NT2/D1 (cell line): ENCODE results near the gene PRICKLE3.
"Not testable (repeated sequence)": the region's sequence is repeated elsewhere in the genome, so short reads cannot be mapped to it uniquely, and the experiment has no call there.

Experiments
- DNase-seq: peaks from one replicate; pipeline ENCODE4 v3.0.0-alpha.2; 2011; ENCODE audit warnings: low read depth, low spot score
- H3K27me3 ChIP-seq: 2 replicates; pipeline ENCODE4 v1.6.0; 2011; ENCODE audit warnings: mild to moderate bottlenecking; ENCODE audit not compliant: insufficient read length, insufficient read depth
- H3K36me3 ChIP-seq: 2 replicates; pipeline ENCODE4 v1.6.1; 2011; ENCODE audit warnings: mild to moderate bottlenecking, low read length, mixed read lengths; ENCODE audit not compliant: insufficient read depth, insufficient read length
- H3K4me1 ChIP-seq: 2 replicates; pipeline ENCODE4 v1.5.1; 2011; ENCODE audit not compliant: insufficient read depth, insufficient read length
- H3K4me3 ChIP-seq: 2 replicates; pipeline ENCODE4 v1.5.1; 2011; ENCODE audit warnings: low read depth; ENCODE audit not compliant: insufficient read length
- H3K9ac ChIP-seq: 2 replicates; pipeline ENCODE4 v1.6.0; 2011; ENCODE audit warnings: low read depth; ENCODE audit not compliant: insufficient read length
- H3K9me3 ChIP-seq: 2 replicates; pipeline ENCODE4 v1.5.1; 2011; ENCODE audit warnings: mild to moderate bottlenecking, low read length; ENCODE audit not compliant: insufficient read depth
- SUZ12 ChIP-seq: IDR thresholded peaks from 2 replicates; pipeline ENCODE4 v1.6.1; 2011; ENCODE audit not compliant: insufficient read length, insufficient read depth; ENCODE audit errors: extremely low read depth
- YY1 ChIP-seq: IDR thresholded peaks from 2 replicates; pipeline ENCODE4 v1.6.1; 2011; ENCODE audit not compliant: insufficient read length, insufficient read depth
- ZNF274 ChIP-seq: IDR thresholded peaks from 2 replicates; pipeline ENCODE4 v1.6.1; 2011; ENCODE audit warnings: mild to moderate bottlenecking, low read depth, low read length

PRICKLE3 gene

GRCh38 chrX:49177873-49178480, 8.2 kb downstream of the PRICKLE3 start:
- no peaks in the 10 kb centered on the region for H3K9me3 ChIP-seq
- H3K27me3 ChIP-seq = no peaks in the 10 kb centered on the region
- peaks cover 80% of the 10 kb centered on the region for H3K36me3 ChIP-seq
- no peak for DNase-seq
- no peak for TF ChIP-seq ZNF274
- no peak for TF ChIP-seq YY1
- no peak for TF ChIP-seq SUZ12
- no peak overlapping the region for H3K4me3 ChIP-seq
- H3K4me1 ChIP-seq = no peaks in the 10 kb centered on the region
- H3K9ac ChIP-seq = no peak overlapping the region

GRCh38 chrX:49177338-49177833, 8.8 kb downstream of the PRICKLE3 start:
- Histone ChIP-seq H3K27me3 (no peaks in the 10 kb centered on the region), H3K4me1 (no peaks in the 10 kb centered on the region), H3K4me3 (no peak overlapping the region), H3K9me3 (no peaks in the 10 kb centered on the region), H3K9ac (no peak overlapping the region), H3K36me3 (peaks cover 77% of the 10 kb centered on the region)
- DNase-seq = no peak
- TF ChIP-seq SUZ12 (no peak), YY1 (no peak), ZNF274 (no peak)

GRCh38 chrX:49176421-49177326, 9.5 kb downstream of the PRICKLE3 start:
- Histone ChIP-seq H3K36me3 (peaks cover 72% of the 10 kb centered on the region), H3K4me3 (no peak overlapping the region), H3K9ac (no peak overlapping the region), H3K9me3 (no peaks in the 10 kb centered on the region), H3K27me3 (no peaks in the 10 kb centered on the region), H3K4me1 (no peaks in the 10 kb centered on the region)
- DNase-seq = no peak
- TF ChIP-seq SUZ12 (no peak), YY1 (no peak), ZNF274 (no peak)

GRCh38 chrX:49175435-49176274, 10.5 kb downstream of the PRICKLE3 start:
- Histone ChIP-seq H3K36me3 (peaks cover 68% of the 10 kb centered on the region), H3K9ac (no peak overlapping the region), H3K27me3 (no peaks in the 10 kb centered on the region), H3K4me3 (no peak overlapping the region), H3K4me1 (no peaks in the 10 kb centered on the region), H3K9me3 (no peaks in the 10 kb centered on the region)
- no peak for DNase-seq
- no peak for TF ChIP-seq SUZ12
- no peak for TF ChIP-seq YY1
- no peak for TF ChIP-seq ZNF274

DNA sequence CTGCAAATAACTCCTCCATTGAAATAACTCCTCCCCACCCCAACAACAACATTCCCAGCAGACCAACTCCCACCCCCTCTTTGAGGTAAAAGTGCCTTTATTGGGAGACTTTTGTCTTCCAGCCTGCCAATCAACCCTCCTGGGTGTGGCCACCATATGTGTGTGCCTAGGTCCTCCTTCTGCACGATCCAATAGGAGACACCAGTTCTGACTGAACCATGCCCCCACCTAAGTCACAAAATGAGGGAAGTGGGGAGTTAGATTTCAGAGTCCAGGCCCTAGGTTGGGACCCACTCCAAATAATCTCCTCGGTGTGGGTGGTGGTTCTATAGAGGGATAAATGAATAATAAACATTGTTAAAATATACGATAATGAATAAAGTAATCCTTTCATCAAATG, 11.4 kb downstream of the PRICKLE3 start:
- H3K9ac ChIP-seq = no peak overlapping the region
- H3K27me3 ChIP-seq = no peaks in the 10 kb centered on the region
- no peak for TF ChIP-seq YY1
- TF ChIP-seq SUZ12 = no peak
- TF ChIP-seq ZNF274 = no peak
- peaks cover 61% of the 10 kb centered on the region for H3K36me3 ChIP-seq
- no peak for DNase-seq
- H3K9me3 ChIP-seq = no peaks in the 10 kb centered on the region
- no peak overlapping the region for H3K4me3 ChIP-seq
- H3K4me1 ChIP-seq = no peaks in the 10 kb centered on the region

GRCh38 chrX:49173544-49173943, 12.6 kb downstream of the PRICKLE3 start:
- not testable (repeated sequence) for H3K27me3 ChIP-seq, H3K4me3 ChIP-seq, H3K9ac ChIP-seq, H3K9me3 ChIP-seq, H3K4me1 ChIP-seq, DNase-seq
- peaks cover 49% of the 10 kb centered on the region for H3K36me3 ChIP-seq
